GM19438 (cell line): ENCODE data around the gene OSCP1.
A peak's percentile ranks its signal among the peaks of the same experiment; 100 is the strongest.

Source experiments
- ATAC-seq: cut with Tn5 transposase; IDR thresholded peaks from one replicate; pipeline ENCODE4 v1.9.1; 2021; ENCODE audit warnings: low read depth; ENCODE audit not compliant: unreplicated experiment

The OSCP1 gene

DNA sequence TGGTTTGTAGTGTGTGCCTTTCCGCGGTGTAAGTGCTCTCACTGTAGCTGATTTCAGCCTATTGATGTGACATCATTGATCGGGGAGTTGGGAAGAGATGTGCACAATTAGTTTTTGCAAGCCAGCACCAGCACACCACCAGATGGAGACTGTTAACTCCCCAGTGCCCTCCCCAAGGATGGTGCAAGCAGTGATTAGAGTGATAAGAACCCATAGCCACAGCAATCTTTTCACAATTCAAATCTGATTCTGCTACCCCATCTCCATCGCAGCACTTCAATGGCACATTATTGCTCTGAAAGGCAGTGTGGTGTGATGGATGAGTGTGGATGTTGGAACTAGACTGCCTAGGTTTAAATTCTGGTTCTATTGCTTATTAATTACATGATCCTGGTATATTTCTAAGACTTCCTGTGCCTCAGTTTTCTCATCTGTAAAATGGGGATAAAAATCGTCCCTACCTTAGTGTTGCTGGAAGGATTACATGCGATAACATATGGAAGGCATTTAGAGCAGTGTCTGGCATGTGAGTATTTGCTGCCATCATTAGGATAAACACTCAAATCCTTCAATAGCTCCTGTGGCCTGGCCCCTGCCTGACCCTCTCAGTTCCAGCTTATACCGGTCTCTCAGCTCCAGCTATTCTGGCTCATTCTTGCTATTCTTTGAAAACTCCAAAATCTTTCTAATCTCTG is 25.8 kb upstream of the OSCP1 start:
- no peak for ATAC-seq

DNA sequence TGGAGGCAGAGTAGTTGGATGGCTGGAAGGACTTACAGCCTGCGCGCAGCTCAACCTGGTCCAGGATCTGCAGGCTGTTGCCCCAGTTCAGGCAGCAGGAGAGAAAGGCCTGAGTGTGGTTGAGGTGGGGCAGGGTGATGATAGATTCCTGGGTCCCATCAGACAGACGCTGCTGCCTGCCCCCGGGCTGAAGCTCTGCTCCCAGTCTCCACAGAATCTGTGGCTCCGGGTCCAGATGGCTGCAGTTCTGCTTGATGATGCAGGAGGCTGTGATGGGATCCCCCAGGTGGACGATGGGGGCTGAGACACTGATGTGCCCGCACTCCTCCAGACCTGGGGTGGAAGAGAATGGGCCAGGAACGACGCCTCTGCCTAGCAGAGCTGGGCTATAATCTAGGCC is 25.1 kb upstream of the OSCP1 start:
- no peak for ATAC-seq

DNA sequence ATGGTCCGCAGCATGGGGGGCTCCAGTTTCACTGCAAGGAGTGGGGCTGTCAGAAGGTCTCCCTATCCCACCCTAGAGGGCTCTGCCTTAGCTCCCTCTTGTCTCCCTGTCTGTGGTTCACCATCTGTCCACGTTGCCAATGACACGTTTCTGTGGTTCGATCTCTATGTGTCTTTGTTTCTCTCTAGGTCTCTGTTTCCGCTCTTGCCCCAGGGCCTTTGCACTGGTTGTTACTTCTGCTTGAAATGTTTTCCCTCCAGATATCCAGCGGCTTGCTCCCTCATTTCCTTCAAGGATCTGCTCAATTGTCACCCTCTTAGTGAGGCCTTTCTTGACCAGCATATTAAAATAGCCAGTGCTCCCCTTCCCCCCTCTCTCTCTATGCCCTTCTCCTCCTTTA is 22.4 kb upstream of the OSCP1 start:
- no peak for ATAC-seq

DNA sequence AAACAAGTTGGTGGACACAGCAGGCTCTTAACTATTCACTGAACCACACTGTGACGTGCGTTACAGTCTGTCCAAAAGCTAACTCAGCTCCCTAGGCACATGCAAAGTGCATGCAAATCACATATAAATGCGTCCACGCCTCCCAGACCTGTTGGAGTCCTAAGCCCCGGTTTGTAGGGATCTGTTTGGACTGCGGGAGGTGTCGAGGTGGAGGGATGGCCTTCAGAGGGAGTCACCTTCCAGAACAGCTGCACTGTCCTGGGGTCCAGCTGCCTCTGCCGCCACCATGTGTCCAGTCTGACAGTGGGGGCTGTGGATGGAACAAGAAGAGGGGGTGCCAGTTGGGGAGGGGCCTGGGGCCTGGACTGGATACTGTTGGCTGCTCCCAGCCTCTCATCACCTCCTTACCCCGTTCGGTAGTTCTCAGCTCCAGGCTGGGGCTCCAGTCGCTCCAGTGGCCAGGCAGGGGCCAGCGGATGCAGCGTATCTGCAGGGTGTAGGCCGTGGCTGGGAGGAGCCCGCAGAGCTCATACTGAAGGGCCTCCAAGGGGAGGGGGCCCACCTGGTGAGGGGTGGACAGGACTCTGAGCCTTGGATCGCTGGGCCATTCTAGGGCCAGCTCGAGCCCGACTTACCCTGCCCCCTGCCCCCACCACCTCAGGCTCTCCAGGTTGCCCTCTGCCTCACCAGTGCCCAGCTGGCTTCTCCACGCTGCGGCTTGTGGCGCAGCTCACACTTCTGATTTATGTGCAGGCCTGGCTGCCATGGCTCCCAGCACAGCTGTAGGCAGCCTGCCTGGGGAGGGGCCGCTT is 21.8 kb upstream of the OSCP1 start:
- no peak for ATAC-seq

DNA sequence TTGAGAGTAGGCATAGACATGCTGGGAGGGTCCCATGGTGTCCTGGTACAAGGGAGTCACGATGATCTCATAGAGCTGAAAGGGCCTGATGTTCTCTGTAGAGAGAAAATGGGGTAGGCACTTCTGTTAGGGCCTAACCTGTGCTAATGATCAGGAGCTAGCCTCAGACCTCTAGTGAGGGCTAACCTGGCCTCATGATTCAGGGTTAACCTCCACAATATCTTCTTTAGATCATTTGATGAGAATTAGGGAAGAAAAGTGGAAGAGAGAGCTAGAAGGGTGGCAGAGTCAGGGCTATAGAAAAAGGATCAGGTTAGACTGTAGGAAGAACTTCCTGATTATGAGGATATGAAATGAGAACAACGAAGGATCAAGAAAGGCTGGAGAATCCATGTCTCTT is 18.9 kb upstream of the OSCP1 start:
- no peak for ATAC-seq

DNA sequence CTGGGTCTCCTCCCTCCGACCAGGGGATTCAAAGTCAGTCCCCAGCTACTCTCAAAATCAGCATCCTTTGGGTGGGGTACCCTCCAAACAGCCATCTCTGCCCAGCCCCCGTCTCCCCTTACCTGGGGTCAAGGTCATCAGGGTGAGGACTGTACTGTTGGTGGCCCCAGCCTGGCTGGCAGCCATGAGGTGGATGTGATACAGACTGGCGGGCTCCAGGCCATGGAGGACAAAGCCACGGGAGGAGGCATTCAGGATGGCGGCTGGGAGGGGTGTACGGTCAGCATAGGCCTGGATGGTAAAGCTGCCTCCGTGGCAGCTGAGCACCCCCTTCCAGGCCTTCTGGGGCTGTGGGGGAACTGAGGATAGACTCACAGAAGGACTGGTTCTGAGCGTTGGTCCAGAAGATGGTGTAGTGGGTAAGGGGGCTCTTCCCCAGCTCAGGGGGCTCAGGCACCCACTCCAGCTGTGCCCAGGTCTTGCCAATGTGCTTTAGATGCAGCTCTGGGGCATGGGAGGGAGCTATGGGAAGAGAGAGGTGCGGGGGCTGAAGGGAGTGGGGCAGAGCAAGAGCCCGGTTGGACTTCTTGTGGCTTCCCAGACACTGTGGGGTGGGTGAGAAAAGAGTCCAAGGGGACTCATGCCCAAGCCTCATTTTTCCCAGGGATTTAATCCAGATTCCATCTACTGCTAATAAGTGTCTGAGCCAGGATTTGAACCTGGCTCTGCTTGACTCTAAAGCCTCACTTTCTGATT is 17.6 kb upstream of the OSCP1 start:
- ATAC-seq = no peak

DNA sequence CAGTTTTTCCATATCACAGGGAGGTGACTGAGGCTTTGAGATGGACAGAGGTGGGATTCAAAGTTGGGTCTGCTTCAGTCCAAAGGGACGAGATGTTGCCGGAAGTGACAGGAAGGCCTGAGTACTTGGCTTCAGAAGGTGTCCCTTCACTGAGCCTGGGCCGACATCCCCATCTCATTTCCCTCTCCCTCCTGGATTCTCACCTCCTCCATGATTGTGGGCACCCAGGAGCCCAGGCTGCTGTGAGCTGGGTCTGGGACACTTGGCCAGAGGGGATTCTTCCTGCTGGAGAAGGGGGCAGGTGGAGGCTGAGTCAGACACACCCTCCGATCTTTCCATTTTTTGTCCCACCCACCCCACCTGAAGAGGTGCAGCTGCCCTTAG is 16.8 kb upstream of the OSCP1 start:
- ATAC-seq = no peak

DNA sequence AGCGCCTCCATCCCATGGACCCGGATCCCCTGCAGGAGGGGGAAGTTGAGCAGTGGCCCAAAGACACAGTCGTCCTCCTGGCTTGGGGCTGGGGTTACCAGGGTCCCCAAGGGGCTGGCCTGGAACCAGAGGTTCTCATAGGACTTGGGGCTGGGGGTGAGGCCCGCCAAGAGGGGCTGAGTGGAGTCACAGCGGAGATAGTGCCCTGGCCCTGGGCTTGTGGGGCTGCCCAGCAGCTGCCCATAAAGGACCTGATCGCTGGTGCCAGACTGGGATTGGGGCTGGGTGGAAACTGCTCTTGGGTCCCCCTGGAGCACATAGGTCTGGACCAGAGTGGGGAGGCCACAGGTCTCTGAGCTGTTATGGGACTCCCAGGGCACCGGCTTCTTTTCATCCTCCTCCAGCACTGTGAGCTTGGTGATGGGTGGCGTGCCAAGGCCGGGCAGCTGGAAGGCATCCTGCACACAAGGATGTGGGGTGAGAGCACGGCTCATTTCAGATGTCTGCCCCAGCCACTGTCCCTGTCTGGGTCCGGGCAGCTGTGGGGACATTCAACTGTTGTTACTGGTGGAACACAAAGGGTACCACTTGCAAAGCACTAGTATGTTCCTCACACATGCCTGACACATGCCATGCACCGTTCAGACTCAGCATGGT is 16.2 kb upstream of the OSCP1 start:
- ATAC-seq = no peak

DNA sequence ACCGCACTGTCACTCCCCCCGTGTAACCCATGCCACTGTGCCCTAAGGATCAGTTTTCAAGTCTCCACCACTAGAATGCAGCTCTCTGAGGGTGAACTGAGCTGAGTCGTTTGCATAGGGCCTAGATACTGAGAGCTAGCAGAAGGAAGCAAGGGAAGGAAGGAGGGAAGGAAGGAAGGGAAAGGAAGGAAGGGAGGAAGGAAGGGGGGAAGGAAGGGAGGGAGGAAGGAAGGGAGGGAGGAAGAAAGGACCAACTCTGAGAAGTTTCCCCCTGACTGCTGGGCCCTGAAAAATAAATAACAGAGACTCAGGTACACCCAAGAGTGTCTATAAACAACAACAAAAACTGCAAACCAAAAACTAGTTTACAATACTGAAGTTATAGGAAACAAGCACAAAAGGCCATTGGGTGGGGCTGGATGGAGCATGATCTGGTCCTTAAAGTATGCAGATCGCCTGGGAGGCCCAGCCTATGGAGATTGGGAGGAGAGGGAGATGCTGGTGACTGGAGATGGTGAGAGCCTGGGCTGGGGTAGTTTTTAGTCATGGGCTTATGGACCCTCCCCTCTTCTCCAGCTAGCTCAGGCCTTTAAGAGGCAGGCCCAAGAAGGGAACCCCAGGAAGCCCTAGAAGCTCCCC is 15.6 kb upstream of the OSCP1 start:
- ATAC-seq = no peak

DNA sequence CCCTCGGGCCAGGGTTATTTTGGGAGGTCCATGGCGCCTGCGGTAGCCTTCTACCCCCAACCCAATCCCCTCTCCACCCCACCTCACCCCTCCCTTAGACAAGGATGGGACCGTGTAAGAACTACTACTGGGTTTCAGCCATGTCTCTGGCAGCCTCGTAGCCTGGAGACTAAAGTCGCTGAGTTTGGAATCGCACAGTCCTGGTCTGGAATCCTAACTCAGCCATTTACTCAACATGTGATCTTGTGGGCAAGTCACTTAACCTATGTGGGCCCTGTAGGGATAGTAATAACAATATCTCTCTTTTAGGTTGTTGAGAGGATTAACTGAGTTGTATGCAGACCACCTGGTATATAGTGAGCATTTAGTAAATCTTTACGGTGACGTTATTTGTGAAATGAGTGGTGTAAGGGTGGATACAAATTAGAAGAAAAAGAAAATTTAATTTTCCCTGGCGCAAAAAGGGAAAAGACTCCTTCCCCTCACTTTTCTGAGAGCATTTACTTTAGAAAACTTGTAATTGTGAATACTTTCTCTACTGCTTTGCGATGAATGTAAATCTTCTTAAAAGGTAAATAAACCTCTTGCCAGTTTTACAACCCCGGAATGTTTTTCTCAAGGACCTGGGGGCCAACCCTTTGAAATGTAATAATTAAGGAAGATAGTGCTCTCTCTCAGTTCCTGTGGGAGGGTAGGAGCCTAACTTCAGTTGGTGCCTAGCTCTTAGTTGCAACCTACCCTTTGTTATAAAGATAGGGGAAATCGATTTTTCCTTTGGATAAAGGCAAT is 14.5 kb upstream of the OSCP1 start:
- peak; percentile 43 for ATAC-seq

DNA sequence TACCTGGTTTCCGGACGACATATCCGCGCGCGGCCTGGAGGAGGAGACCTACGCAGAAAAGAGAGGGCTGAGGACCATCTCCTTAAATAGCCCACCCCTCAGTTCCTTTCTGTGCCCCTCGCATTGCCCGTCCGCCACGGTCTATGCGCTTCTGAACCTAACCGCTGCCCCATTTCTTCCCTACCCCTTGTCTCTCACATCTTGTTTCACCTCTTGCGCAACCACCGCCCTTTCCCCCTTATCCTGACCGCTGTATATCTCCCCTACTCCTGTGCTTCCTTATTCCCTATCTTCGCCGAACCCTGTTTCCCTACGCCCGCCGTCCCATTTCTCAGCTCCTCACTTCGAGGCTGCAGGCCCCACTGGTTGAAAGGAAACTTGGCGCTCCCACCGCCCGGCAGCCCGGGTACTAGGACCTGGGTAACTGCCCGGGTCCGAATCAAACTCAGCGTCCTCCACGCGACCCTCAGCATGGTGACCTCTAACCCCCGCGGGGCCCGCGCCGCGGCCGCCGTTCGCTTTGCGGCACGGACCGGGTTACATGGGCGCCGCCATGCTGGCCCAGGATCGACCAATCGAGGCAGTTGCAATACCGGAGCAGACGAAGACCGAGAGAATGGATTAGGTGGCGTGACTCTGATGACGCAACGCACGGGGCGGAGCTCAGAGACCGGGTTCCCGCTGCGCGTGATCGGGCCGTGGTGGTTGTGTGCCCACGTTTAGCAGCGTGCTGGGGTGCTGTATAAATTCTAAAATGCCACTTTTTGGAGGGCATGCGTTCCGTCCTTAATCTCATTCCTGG is 13.8 kb upstream of the OSCP1 start, which contains the start of gene MRPS15:
MRPS15 (minus strand) TSS at position 582 of the 802 bp plus-strand sequence; CDS start at position 473, 109 bp downstream.
- peak; percentile 93 for ATAC-seq

DNA sequence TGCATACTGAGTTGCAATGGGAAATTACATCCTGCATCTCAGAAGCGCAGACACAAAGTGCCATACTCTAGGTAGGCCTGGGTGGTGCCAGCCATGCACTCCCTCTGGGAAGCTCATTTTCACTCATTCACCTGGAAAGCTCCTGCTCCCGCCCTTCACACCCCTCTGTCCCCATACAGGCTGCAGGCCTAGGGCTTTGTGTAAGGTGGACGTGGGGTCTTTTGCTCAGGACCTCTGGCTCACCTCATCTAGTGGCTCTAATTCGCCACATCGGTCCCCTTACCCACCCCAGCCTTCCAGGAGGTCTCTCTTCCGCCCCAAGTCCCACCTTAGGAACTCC is 13.2 kb upstream of the OSCP1 start:
- ATAC-seq = no peak

DNA sequence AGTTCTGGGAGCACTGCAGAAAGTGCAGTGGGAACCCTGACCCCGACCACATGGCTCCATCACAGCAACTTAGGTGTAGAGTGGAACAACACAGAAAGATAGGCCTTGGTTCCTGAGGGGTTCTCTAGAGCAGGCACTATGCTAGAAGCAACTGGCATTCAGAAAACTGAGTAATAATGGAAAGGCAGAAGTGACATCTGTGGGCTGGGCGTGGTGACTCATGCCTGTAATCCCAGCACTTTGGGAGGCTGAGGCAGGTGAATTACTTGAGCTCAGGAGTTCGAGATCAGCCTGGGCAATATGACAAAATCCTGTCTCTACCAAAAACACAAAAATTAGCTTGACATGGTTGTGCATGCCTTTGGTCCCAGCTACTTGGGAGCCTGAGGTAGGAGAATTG is 8.7 kb upstream of the OSCP1 start:
- ATAC-seq = no peak

DNA sequence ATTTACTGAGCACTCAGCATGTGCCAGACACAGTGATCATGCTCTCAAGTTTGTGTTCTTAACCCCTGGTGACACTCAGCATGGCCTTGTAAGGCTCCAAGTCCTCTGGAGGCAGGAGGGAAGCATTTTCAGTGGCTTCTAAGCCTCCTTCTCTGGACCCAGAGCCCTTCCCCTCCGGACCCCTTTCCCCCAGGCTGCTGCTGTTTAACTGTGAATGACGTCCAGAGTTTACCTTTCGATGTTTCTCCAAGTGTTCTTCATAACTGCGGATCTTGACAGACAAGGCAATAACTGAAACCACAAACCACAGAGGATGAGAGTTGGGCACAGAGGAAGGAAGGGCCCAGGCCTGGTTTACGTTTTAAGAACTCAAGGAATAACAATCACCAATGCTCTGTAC is 7.4 kb upstream of the OSCP1 start:
- no peak for ATAC-seq

DNA sequence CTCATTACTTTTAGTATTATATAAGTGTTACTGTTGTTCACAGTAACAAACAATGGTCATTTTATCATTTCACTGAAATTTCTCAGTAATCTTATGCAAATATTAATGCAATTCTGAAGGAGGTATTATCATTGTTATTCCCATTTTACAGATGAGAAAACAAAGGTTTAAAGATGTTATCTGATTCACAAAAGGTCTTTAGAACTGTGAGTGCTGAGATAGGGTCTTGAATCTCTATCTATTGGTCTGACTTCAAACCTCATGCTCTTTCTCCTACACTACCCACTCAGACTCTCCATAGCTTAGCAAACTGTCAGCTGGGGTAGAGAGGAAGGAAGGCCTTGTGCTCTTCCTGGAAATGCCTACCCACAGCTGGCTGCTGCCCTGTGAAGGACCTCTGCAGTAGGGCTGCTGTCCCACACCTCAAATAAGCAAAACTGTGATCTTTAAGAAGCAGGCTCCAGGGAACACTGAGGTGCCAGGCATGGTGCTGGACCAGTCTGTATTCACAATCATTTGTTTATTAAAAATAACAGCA is 6.2 kb upstream of the OSCP1 start:
- ATAC-seq = no peak

DNA sequence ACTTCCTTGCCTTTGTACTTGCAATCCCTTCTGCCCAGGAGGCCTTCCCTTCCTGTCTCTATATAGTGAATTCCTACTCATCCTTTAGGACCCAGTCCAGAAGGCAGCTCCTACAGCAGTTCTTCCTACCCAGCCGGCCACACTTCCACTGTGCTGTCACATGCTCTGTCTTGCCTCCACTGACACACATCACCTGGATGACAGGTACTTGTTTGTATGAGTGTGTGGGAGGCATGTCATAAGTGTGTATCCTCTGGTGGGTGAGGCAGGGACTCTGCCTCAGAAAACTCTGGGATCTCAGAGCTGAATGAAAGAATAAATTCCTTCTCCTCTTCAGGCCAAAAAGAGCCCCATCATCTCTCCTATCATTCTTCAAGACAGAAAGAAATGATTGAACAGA is 5.1 kb upstream of the OSCP1 start:
- ATAC-seq = no peak

DNA sequence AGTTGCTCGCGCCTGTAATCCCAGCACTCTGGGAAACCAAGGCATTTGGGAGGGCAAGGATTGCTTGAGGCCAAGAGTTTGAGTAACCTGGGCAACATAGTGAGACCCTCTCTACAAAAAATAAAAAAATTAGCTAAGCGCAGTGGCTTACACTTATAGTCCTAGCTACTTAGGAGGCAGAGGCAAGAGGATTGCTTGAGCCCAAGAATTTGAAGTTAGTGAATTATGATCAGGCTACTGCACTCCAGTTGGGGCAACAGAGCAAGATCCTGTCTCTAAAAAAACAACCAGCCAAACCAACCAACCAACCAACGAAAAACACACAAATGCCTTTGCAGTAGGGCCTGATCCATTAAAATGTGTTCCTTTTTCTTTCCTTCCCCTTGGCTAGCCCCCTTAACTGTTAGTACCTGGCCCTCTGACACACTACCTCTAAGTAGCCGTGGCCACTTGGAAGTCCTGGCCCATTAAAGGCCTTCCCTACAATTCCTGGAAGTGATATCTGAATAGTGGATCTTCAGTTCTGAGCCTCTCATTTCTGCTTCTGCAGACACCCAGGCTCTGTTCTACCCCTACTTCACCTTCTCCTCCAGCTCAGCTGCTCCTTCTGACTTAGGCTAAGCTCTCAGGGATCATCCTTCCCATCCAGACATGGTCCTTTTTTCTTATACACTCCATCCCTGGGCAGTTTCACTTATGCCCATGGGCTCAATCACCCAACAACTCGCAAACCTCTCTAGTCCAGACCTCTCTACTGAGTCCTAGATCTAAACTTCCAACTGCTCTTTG is 3.5 kb upstream of the OSCP1 start:
- ATAC-seq = no peak

DNA sequence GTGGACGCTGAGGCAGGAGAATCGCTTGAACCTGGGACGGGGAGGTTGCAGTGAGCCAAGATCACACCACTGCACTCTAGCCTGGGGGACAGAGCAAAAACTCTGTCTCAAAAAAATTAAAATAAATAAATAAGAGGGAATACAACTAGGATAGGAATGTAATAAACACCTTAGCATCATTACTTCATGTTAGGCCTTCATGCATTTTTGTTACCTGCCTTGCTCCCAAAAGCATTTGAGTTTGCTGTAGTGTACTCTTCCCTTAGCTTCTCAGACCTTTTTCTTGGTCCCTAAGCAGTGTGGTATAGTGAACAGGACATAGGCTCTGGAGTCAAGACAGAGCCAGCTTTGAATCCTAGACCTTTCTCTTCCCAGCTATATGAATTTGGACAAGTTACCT is 2.8 kb upstream of the OSCP1 start:
- no peak for ATAC-seq
